Upper lobe of left lung (tissue), 6 donors: ENCODE data around the gene TEKT5. TPM values are rescaled to one million over a fixed set of nuclear protein-coding genes. Genes with fewer than 3 reads are reported as not detected.

Experiments
- ATAC-seq, 2 donors: fragments of 200-7000 bp; cut with Tn5 transposase; one replicate each; pipeline ENCODE4 v1.9.1; 2022; ENCODE audit warnings: mild to moderate bottlenecking in 2 of 2, moderate library complexity in 2 of 2; ENCODE audit not compliant: low FRiP score in 2 of 2
- DNase-seq, 2 donors: peaks; one replicate each; pipeline ENCODE4 v3.0.0-alpha.2; 2019 to 2020
- H3K27ac ChIP-seq, 4 donors: fragments of 200-600 bp; sonication (generic); one replicate each; pipeline ENCODE4 v1.5.1; 2016 to 2019
- H3K27me3 ChIP-seq, 4 donors: fragments of 200-600 bp; sonication (generic); one replicate each; pipeline ENCODE4 v1.5.1; 2017 to 2019
- H3K36me3 ChIP-seq, 4 donors: fragments of 200-600 bp; sonication (generic); one replicate each; pipeline ENCODE4 v1.5.1; 2016 to 2019
- H3K4me1 ChIP-seq, 4 donors: fragments of 200-600 bp; sonication (generic); one replicate each; pipeline ENCODE4 v1.5.1; 2018 to 2019
- H3K4me3 ChIP-seq, 4 donors: fragments of 200-600 bp; sonication (generic); one replicate each; pipeline ENCODE4 v1.5.1; 2017 to 2019; ENCODE audit warnings: mild to moderate bottlenecking in 2 of 4, moderate library complexity in 1 of 4
- H3K9me3 ChIP-seq, 4 donors: fragments of 200-600 bp; sonication (generic); one replicate each; pipeline ENCODE4 v1.5.1; 2018 to 2019
- CTCF ChIP-seq, 6 experiments: fragments of 450-650 bp in 4 of 6; fragments of 200-600 bp in 2 of 6; sonication (generic) in 2 of 6; IDR thresholded peaks; one replicate each; pipeline ENCODE4 v1.5.1; 2016 to 2019; ENCODE audit warnings: antibody characterized with exemption in 6 of 6
- EP300 ChIP-seq, 4 donors: sonication (generic); formaldehyde crosslinking; IDR thresholded peaks; one replicate each; pipeline ENCODE4 v1.5.1; 2017; ENCODE audit warnings: antibody characterized with exemption in 4 of 4, control low read depth in 2 of 4
- POLR2A ChIP-seq, 4 donors: fragments of 450-650 bp; IDR thresholded peaks; one replicate each; pipeline ENCODE4 v1.5.1; 2016 to 2017; ENCODE audit warnings: antibody characterized with exemption in 4 of 4, mild to moderate bottlenecking in 2 of 4
- POLR2AphosphoS5 ChIP-seq, 2 donors: sonication (generic); formaldehyde crosslinking; IDR thresholded peaks; one replicate each; pipeline ENCODE4 v1.5.1; 2017; ENCODE audit warnings: antibody characterized with exemption in 2 of 2
- WGBS, 2 donors: methylation state at CpG; one replicate each; pipeline ENCODE4 v1.1.5; 2017 to 2018; 5-methylcytosine and 5-hydroxymethylcytosine counted together
- total RNA-seq, 6 donors: library from RNA; depleted of rRNA in 4 of 6; stranded (reverse); fragments of >200 nt in 4 of 6; gene quantifications; one replicate each; pipeline versions ENCODE4 v1.1.0 to v1.2.1, GENCODE V29; 2016 to 2021
- donor health status: DM: no; HTN: no; CAD: no; lungs with moderate emphysema.
- donor health status: DM: no; HTN: yes; CAD: no; lungs with severe emphysema.

The TEKT5 gene
- total RNA-seq, 6 donors from 2014 or later = 0.20 to 2.1 (median 0.44) TPM; not detected in 3

- 87 to 90% methylated on average over 8 of the region's 8 CpGs for WGBS, 2 donors
Observed at GRCh38 chr16:10667239-10667638, 27.5 kb downstream of the TEKT5 start.

GRCh38 chr16:10666291-10666690, 28.4 kb downstream of the TEKT5 start:
- Histone ChIP-seq H3K9me3 (no peaks in the 10 kb centered on the region), H3K36me3 (no peaks in the 10 kb centered on the region), H3K27me3 (no peaks in the 10 kb centered on the region), H3K27ac (no peak overlapping the region), H3K4me1 (peaks cover 0 to 5% (median 2%) of the 10 kb centered on the region in 4 donors), H3K4me3 (no peak overlapping the region)
- no peak for TF ChIP-seq POLR2A (IDR thresholded peaks at IDR 0.05)
- TF ChIP-seq EP300 (IDR thresholded peaks at IDR 0.05) = no peak
- TF ChIP-seq POLR2AphosphoS5 (IDR thresholded peaks at IDR 0.05) = no peak
- no peak for TF ChIP-seq CTCF (IDR thresholded peaks at IDR 0.05)
- ATAC-seq (no peak), DNase-seq (no peak)
- WGBS, 2 donors = 86 to 92% methylated on average over 4 of the region's 4 CpGs

More at GRCh38 chr16:10667239-10667638, 27.5 kb downstream of the TEKT5 start:
- TF ChIP-seq POLR2A (IDR thresholded peaks at IDR 0.05) = no peak
- no peak for TF ChIP-seq CTCF (IDR thresholded peaks at IDR 0.05)
- TF ChIP-seq POLR2AphosphoS5 (IDR thresholded peaks at IDR 0.05) = no peak
- TF ChIP-seq EP300 (IDR thresholded peaks at IDR 0.05) = no peak
- ATAC-seq (no peak), DNase-seq (no peak)
- Histone ChIP-seq H3K4me3 (no peak overlapping the region), H3K27me3 (no peaks in the 10 kb centered on the region), H3K36me3 (no peaks in the 10 kb centered on the region), H3K4me1 (peaks cover 0 to 5% (median 2%) of the 10 kb centered on the region in 4 donors), H3K9me3 (no peaks in the 10 kb centered on the region), H3K27ac (no peak overlapping the region)

GRCh38 chr16:10665166-10665565, 29.6 kb downstream of the TEKT5 start:
- TF ChIP-seq POLR2A (IDR thresholded peaks at IDR 0.05) (no peak), EP300 (IDR thresholded peaks at IDR 0.05) (no peak), CTCF (IDR thresholded peaks at IDR 0.05) (no peak), POLR2AphosphoS5 (IDR thresholded peaks at IDR 0.05) (no peak)
- Histone ChIP-seq H3K9me3 (no peaks in the 10 kb centered on the region), H3K36me3 (no peaks in the 10 kb centered on the region), H3K4me1 (peaks cover 0 to 5% (median 2%) of the 10 kb centered on the region in 4 donors), H3K27me3 (no peaks in the 10 kb centered on the region), H3K27ac (no peak overlapping the region), H3K4me3 (no peak overlapping the region)
- no peak for DNase-seq
- no peak for ATAC-seq
- 82% methylated on average over 7 of the region's 7 CpGs for WGBS, 2 donors

GRCh38 chr16:10664720-10665126, 30.0 kb downstream of the TEKT5 start:
- no peaks in the 10 kb centered on the region for H3K27me3 ChIP-seq
- no peak for TF ChIP-seq POLR2AphosphoS5 (IDR thresholded peaks at IDR 0.05)
- TF ChIP-seq POLR2A (IDR thresholded peaks at IDR 0.05) = no peak
- no peak for TF ChIP-seq CTCF (IDR thresholded peaks at IDR 0.05)
- no peak for TF ChIP-seq EP300 (IDR thresholded peaks at IDR 0.05)
- H3K9me3 ChIP-seq = no peaks in the 10 kb centered on the region
- peaks cover 0 to 5% (median 2%) of the 10 kb centered on the region in 4 donors for H3K4me1 ChIP-seq
- no peak overlapping the region for H3K4me3 ChIP-seq
- no peaks in the 10 kb centered on the region for H3K36me3 ChIP-seq
- no peak for DNase-seq
- WGBS, 2 donors = 94 to 95% methylated on average over 2 of the region's 2 CpGs
- H3K27ac ChIP-seq = no peak overlapping the region
- no peak for ATAC-seq

- Histone ChIP-seq H3K4me1 (peaks cover 0 to 5% (median 2%) of the 10 kb centered on the region in 4 donors), H3K27me3 (no peaks in the 10 kb centered on the region), H3K27ac (no peak overlapping the region), H3K36me3 (no peaks in the 10 kb centered on the region), H3K9me3 (no peaks in the 10 kb centered on the region), H3K4me3 (no peak overlapping the region)
- TF ChIP-seq CTCF (IDR thresholded peaks at IDR 0.05) (no peak), POLR2AphosphoS5 (IDR thresholded peaks at IDR 0.05) (no peak), EP300 (IDR thresholded peaks at IDR 0.05) (no peak), POLR2A (IDR thresholded peaks at IDR 0.05) (no peak)
- ATAC-seq = no peak
- no peak for DNase-seq
- 61 to 75% methylated on average over 1 to 4 of the region's 4 CpGs for WGBS, 2 donors
Observed at GRCh38 chr16:10663744-10664143, 31.0 kb downstream of the TEKT5 start.
